ENCODE results near the gene MRM2.

Gene MRM2

GRCh38 chr7:2241580-2242540, at the start of gene MRM2, which contains the start of gene NUDT1 (continued):
- TF ChIP-seq ZNF362 (tag by site-specific recombination; IDR thresholded peaks at IDR 0.05) (no peak), ZXDB (tag by site-specific recombination; IDR thresholded peaks at IDR 0.05) (peak; percentile 73), ZNF501 (tag by site-specific recombination; IDR thresholded peaks at IDR 0.05) (peak; percentile 71), ZNF521 (tag by site-specific recombination; IDR thresholded peaks at IDR 0.05) (no peak), ZNF629 (tag by site-specific recombination; IDR thresholded peaks at IDR 0.05) (peak; percentile 44), ZBTB6 (tag by site-specific recombination; IDR thresholded peaks at IDR 0.05) (no peak), ZNF776 (tag by site-specific recombination; IDR thresholded peaks at IDR 0.05; ENCODE audit: borderline replicate concordance) (no peak), ZSCAN18 (tag by site-specific recombination; IDR thresholded peaks at IDR 0.05) (no peak), ZNF121 (tag by site-specific recombination; IDR thresholded peaks at IDR 0.05) (no peak), ZNF76 (tag by site-specific recombination; IDR thresholded peaks at IDR 0.05; ENCODE audit: borderline replicate concordance, low read depth) (0 out of 2 replicates have a peak, but pooled peaks have one; percentile 19), ZNF658 (tag by site-specific recombination; IDR thresholded peaks at IDR 0.05) (no peak), SCRT2 (tag by site-specific recombination; IDR thresholded peaks at IDR 0.05) (no peak)

- no peak overlapping the region for H3K4me3 ChIP-seq (ENCODE audit: low read depth, low read length)
- H3K36me3 ChIP-seq (ENCODE audit: control insufficient read depth in 2 of 2, insufficient read depth in 1 of 2, low read length in 2 of 2), result no peaks in the 10 kb centered on the region
- H3K4me1 ChIP-seq (ENCODE audit: control insufficient read depth, insufficient read depth, low read length), result no peaks in the 10 kb centered on the region
- ChIA-PET CTCF (interaction anchor here (0.6 kb wide), 1 partner anchor 10 kb away, joined by 6 read pairs; no protein-coding TSS in a partner anchor), POLR2A (no interaction called here)
- no peak for TF ChIP-seq ZNF610 (tag by site-specific recombination; IDR thresholded peaks at IDR 0.05; ENCODE audit: borderline replicate concordance)
- no peak for TF ChIP-seq ZNF560 (tag by site-specific recombination; IDR thresholded peaks at IDR 0.05; ENCODE audit: borderline replicate concordance)
- TF ChIP-seq ZNF621 (tag by site-specific recombination; IDR thresholded peaks at IDR 0.05), result no peak
- TF ChIP-seq KLF8 (tag by site-specific recombination; IDR thresholded peaks at IDR 0.05), result no peak
- H3K27ac ChIP-seq (ENCODE audit: extremely low read depth, low read depth, low read length), result no peak overlapping the region
- no peaks in the 10 kb centered on the region for H3K9me3 ChIP-seq (ENCODE audit: control insufficient read depth, insufficient read depth, low read depth, low read length)
Measured at GRCh38 chr7:2290877-2291276, 48.9 kb upstream of the MRM2 start.

GRCh38 chr7:2289621-2290020, 47.6 kb upstream of the MRM2 start:
- no peaks in the 10 kb centered on the region for H3K36me3 ChIP-seq (ENCODE audit: control insufficient read depth in 2 of 2, insufficient read depth in 1 of 2, low read length in 2 of 2)
- H3K27ac ChIP-seq (ENCODE audit: extremely low read depth, low read depth, low read length), result no peak overlapping the region
- CTCF ChIA-PET, result no interaction called here
- POLR2A ChIA-PET, result no interaction called here
- no peak overlapping the region for H3K4me3 ChIP-seq (ENCODE audit: low read depth, low read length)
- H3K4me1 ChIP-seq (ENCODE audit: control insufficient read depth, insufficient read depth, low read length), result no peaks in the 10 kb centered on the region
- H3K9me3 ChIP-seq (ENCODE audit: control insufficient read depth, insufficient read depth, low read depth, low read length), result no peaks in the 10 kb centered on the region
- TF ChIP-seq ZNF433 (tag by site-specific recombination; IDR thresholded peaks at IDR 0.05; ENCODE audit: low read depth), result no peak
- no peak for TF ChIP-seq YY2 (tag by site-specific recombination; IDR thresholded peaks at IDR 0.05)
- no peak for TF ChIP-seq ZNF404 (tag by site-specific recombination; IDR thresholded peaks at IDR 0.05)
- no peak for TF ChIP-seq ZNF248 (tag by site-specific recombination; IDR thresholded peaks at IDR 0.05)
- no peak for TF ChIP-seq ZNF155 (tag by site-specific recombination; IDR thresholded peaks at IDR 0.05)
- TF ChIP-seq ZFP41 (tag by site-specific recombination; IDR thresholded peaks at IDR 0.05; ENCODE audit: borderline replicate concordance), result no peak
- no peak for TF ChIP-seq KLF7 (tag by site-specific recombination; IDR thresholded peaks at IDR 0.05; ENCODE audit: borderline replicate concordance)
- no peak for TF ChIP-seq PATZ1 (tag by site-specific recombination; IDR thresholded peaks at IDR 0.05)
- no peak for TF ChIP-seq ZNF280C (tag by site-specific recombination; IDR thresholded peaks at IDR 0.05)
- TF ChIP-seq GLIS1 (tag by site-specific recombination; IDR thresholded peaks at IDR 0.05), result no peak
